Measurements from ENCODE around the gene ZNF678. TPM values are rescaled to one million over a fixed set of nuclear protein-coding genes. Genes with fewer than 3 reads are reported as not detected.

The ZNF678 gene
- total RNA-seq, 2 experiments from 2014 or later = 2.8 to 2.9 TPM

DNA sequence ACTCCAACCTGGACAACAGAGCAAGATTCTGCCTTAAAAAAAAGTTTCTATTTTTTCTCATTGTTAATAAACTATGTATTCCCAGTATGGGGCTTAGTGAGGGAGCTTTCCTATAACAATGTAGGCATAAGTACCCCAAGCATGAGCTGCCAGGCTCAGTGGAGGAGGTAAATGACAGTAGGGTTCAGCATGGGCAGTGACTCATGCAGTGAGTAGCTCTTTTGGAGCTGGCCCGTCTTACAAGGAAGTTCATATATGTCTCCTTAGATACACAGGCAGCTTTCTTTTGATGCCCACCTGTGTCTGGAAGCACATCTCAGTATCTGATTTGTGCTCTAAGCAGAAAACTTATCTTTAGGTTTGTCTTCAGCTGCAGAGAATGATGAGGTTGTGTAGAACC is 57.9 kb downstream of the ZNF678 start:
- H3K4me3 Mint-ChIP-seq = no peak overlapping the region
- TF ChIP-seq, protein P1, sequence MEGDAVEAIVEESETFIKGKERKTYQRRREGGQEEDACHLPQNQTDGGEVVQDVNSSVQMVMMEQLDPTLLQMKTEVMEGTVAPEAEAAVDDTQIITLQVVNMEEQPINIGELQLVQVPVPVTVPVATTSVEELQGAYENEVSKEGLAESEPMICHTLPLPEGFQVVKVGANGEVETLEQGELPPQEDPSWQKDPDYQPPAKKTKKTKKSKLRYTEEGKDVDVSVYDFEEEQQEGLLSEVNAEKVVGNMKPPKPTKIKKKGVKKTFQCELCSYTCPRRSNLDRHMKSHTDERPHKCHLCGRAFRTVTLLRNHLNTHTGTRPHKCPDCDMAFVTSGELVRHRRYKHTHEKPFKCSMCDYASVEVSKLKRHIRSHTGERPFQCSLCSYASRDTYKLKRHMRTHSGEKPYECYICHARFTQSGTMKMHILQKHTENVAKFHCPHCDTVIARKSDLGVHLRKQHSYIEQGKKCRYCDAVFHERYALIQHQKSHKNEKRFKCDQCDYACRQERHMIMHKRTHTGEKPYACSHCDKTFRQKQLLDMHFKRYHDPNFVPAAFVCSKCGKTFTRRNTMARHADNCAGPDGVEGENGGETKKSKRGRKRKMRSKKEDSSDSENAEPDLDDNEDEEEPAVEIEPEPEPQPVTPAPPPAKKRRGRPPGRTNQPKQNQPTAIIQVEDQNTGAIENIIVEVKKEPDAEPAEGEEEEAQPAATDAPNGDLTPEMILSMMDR (IDR thresholded peaks at IDR 0.05) = no peak
- peaks cover 70% of the 10 kb centered on the region for H3K36me3 Mint-ChIP-seq (ENCODE audit: low read depth)
- no peak overlapping the region for H3K27ac Mint-ChIP-seq
- H3K4me1 ChIP-seq (ENCODE audit: insufficient read depth, low read length) = no peaks in the 10 kb centered on the region
- H3K4me1 Mint-ChIP-seq (ENCODE audit: low read depth) = no peaks in the 10 kb centered on the region
- CTCF ChIA-PET = no interaction called here
- ATAC-seq (ENCODE audit: poor library complexity) (no peak), DNase-seq (no peak)
- H3K27me3 Mint-ChIP-seq = no peaks in the 10 kb centered on the region
- POLR2A ChIA-PET = no interaction called here
- H3K36me3 ChIP-seq (ENCODE audit: insufficient read depth, low read length) = peaks cover 12% of the 10 kb centered on the region
- H3K27me3 ChIP-seq (ENCODE audit: control insufficient read depth in 1 of 2, insufficient read depth in 2 of 2, low read length in 2 of 2) = no peaks in the 10 kb centered on the region
- peaks cover 33 to 77% of the 10 kb centered on the region in 2 experiments for H3K9me3 ChIP-seq (ENCODE audit: control insufficient read depth in 1 of 2, insufficient read depth in 1 of 2, low read length in 2 of 2)
- H3K27ac ChIP-seq (ENCODE audit: low read depth in 1 of 2, low read length in 2 of 2) = no peak overlapping the region
- H3K4me3 ChIP-seq (ENCODE audit: low read length) = no peak overlapping the region
- intact Hi-C loops (cut with DNase I, micrococcal nuclease) = no loop called here
- peaks cover 31% of the 10 kb centered on the region for H3K9me3 Mint-ChIP-seq

GRCh38 chr1:227622739-227623475 is 59.6 kb downstream of the ZNF678 start:
- intact Hi-C loops (cut with DNase I, micrococcal nuclease) = no loop called here
- DNase-seq = no peak
- Mint-ChIP-seq H3K4me1 (ENCODE audit: low read depth) (no peaks in the 10 kb centered on the region), H3K27ac (no peak overlapping the region), H3K4me3 (no peak overlapping the region), H3K27me3 (no peaks in the 10 kb centered on the region), H3K9me3 (peaks cover 38% of the 10 kb centered on the region), H3K36me3 (ENCODE audit: low read depth) (peaks cover 53% of the 10 kb centered on the region)
- ChIA-PET CTCF (no interaction called here), POLR2A (no interaction called here)
- ATAC-seq (ENCODE audit: poor library complexity) = no peak
- TF ChIP-seq, protein P1 (IDR thresholded peaks at IDR 0.05) = no peak
- H3K27me3 ChIP-seq (ENCODE audit: control insufficient read depth in 1 of 2, insufficient read depth in 2 of 2, low read length in 2 of 2) = no peaks in the 10 kb centered on the region
- no peaks in the 10 kb centered on the region for H3K4me1 ChIP-seq (ENCODE audit: insufficient read depth, low read length)
- peaks cover 12% of the 10 kb centered on the region for H3K36me3 ChIP-seq (ENCODE audit: insufficient read depth, low read length)
- no peak overlapping the region for H3K27ac ChIP-seq (ENCODE audit: low read depth in 1 of 2, low read length in 2 of 2)
- H3K9me3 ChIP-seq (ENCODE audit: control insufficient read depth in 1 of 2, insufficient read depth in 1 of 2, low read length in 2 of 2) = peaks cover 26 to 78% of the 10 kb centered on the region in 2 experiments
- H3K4me3 ChIP-seq (ENCODE audit: low read length) = no peak overlapping the region

GRCh38 chr1:227632325-227632724 is 69.0 kb downstream of the ZNF678 start:
- POLR2A ChIA-PET = no interaction called here
- H3K4me1 ChIP-seq (ENCODE audit: insufficient read depth, low read length) = no peaks in the 10 kb centered on the region
- Mint-ChIP-seq H3K27me3 (no peaks in the 10 kb centered on the region), H3K4me1 (ENCODE audit: low read depth) (no peaks in the 10 kb centered on the region), H3K9me3 (peaks cover 17% of the 10 kb centered on the region), H3K4me3 (no peak overlapping the region), H3K27ac (no peak overlapping the region), H3K36me3 (ENCODE audit: low read depth) (no peaks in the 10 kb centered on the region)
- no peak overlapping the region for H3K4me3 ChIP-seq (ENCODE audit: low read length)
- TF ChIP-seq, protein P1 (IDR thresholded peaks at IDR 0.05) = no peak
- ATAC-seq (ENCODE audit: poor library complexity) (no peak), DNase-seq (no peak)
- CTCF ChIA-PET = interaction anchor here (0.7 kb wide), 1 partner anchor 50 kb away, joined by 3 read pairs; no protein-coding TSS in a partner anchor
- intact Hi-C loops (cut with DNase I, micrococcal nuclease) = no loop called here
- H3K27ac ChIP-seq (ENCODE audit: low read depth in 1 of 2, low read length in 2 of 2) = no peak overlapping the region
- no peaks in the 10 kb centered on the region for H3K27me3 ChIP-seq (ENCODE audit: control insufficient read depth in 1 of 2, insufficient read depth in 2 of 2, low read length in 2 of 2)
- H3K9me3 ChIP-seq (ENCODE audit: control insufficient read depth in 1 of 2, insufficient read depth in 1 of 2, low read length in 2 of 2) = peaks cover 41 to 87% of the 10 kb centered on the region in 2 experiments
- H3K36me3 ChIP-seq (ENCODE audit: insufficient read depth, low read length) = peaks cover 3% of the 10 kb centered on the region
